ENCODE measurements around the gene DPYSL3.

GRCh38 chr5:147544556-147544955 lies 34.7 kb upstream of the DPYSL3 start:
- TF ChIP-seq CTCF (IDR thresholded peaks at IDR 0.05) = no peak
- no peak for TF ChIP-seq POLR2A (IDR thresholded peaks at IDR 0.05)
- TF ChIP-seq EP300 (IDR thresholded peaks at IDR 0.05) = no peak
- no peak for TF ChIP-seq POLR2AphosphoS5 (IDR thresholded peaks at IDR 0.05)

Data from gastroesophageal sphincter (tissue), 3 donors.